Measurements from ENCODE around the gene XRCC6.
"Not testable (repeated sequence)": the region's sequence is repeated elsewhere in the genome, so short reads cannot be mapped to it uniquely, and the experiment has no call there.

XRCC6 gene

GRCh38 chr22:41664951-41665350 is 43.9 kb downstream of the XRCC6 start:
- Histone ChIP-seq H3K27me3 (ENCODE audit: insufficient read depth, low read length, poor library complexity, severe bottlenecking) (no peaks in the 10 kb centered on the region), H3K4me2 (ENCODE audit: low read depth, low read length, poor library complexity, severe bottlenecking) (no peak overlapping the region), H3K79me2 (ENCODE audit: insufficient read depth, low read length) (no peaks in the 10 kb centered on the region), H3K4me1 (ENCODE audit: insufficient read depth, low read length, poor library complexity, severe bottlenecking) (peaks cover 6% of the 10 kb centered on the region), H4K20me1 (ENCODE audit: insufficient read depth, low read length, poor library complexity, severe bottlenecking) (no peaks in the 10 kb centered on the region), H3K36me3 (ENCODE audit: insufficient read depth, low read length) (peaks cover 56% of the 10 kb centered on the region), H3K4me3 (ENCODE audit: low read length, poor library complexity, severe bottlenecking) (no peak overlapping the region), H3K9me2 (replicated peaks; ENCODE audit: low read depth, low read length) (no peaks in the 10 kb centered on the region), H3F3A (ENCODE audit: low read depth) (no peaks in the 10 kb centered on the region), H3K9ac (ENCODE audit: low read depth, low read length, poor library complexity, severe bottlenecking) (no peak overlapping the region), H2AFZ (ENCODE audit: low read length) (no peak overlapping the region), H3K9me3 (ENCODE audit: insufficient read depth, low read depth, low read length) (no peaks in the 10 kb centered on the region)
- no peak for TF ChIP-seq CTCF (conservative IDR thresholded peaks at IDR 0.05; ENCODE audit: low read length)
- no peak for TF ChIP-seq EZH2phosphoT487 (IDR thresholded peaks at IDR 0.05; ENCODE audit: borderline replicate concordance)

GRCh38 chr22:41668971-41669911 is 48.1 kb downstream of the XRCC6 start:
- Histone ChIP-seq H3F3A (ENCODE audit: low read depth) (no peaks in the 10 kb centered on the region), H3K9ac (ENCODE audit: low read depth, low read length, poor library complexity, severe bottlenecking) (no peak overlapping the region), H4K20me1 (ENCODE audit: insufficient read depth, low read length, poor library complexity, severe bottlenecking) (no peaks in the 10 kb centered on the region), H3K27me3 (ENCODE audit: insufficient read depth, low read length, poor library complexity, severe bottlenecking) (no peaks in the 10 kb centered on the region), H3K36me3 (ENCODE audit: insufficient read depth, low read length) (peaks cover 30% of the 10 kb centered on the region; the same call in 1 of the 2 replicates), H3K4me1 (ENCODE audit: insufficient read depth, low read length, poor library complexity, severe bottlenecking) (peaks cover 6% of the 10 kb centered on the region), H2AFZ (ENCODE audit: low read length) (no peak overlapping the region), H3K4me2 (ENCODE audit: low read depth, low read length, poor library complexity, severe bottlenecking) (no peak overlapping the region), H3K4me3 (ENCODE audit: low read length, poor library complexity, severe bottlenecking) (no peak overlapping the region), H3K79me2 (ENCODE audit: insufficient read depth, low read length) (peaks cover 2% of the 10 kb centered on the region; the same call in 1 of the 2 replicates), H3K9me3 (ENCODE audit: insufficient read depth, low read depth, low read length) (no peaks in the 10 kb centered on the region), H3K9me2 (replicated peaks; ENCODE audit: low read depth, low read length) (no peaks in the 10 kb centered on the region)
- TF ChIP-seq EZH2phosphoT487 (IDR thresholded peaks at IDR 0.05; ENCODE audit: borderline replicate concordance), result no peak
- no peak for TF ChIP-seq CTCF (conservative IDR thresholded peaks at IDR 0.05; ENCODE audit: low read length)

- not testable (repeated sequence) for H3K9me2 ChIP-seq (replicated peaks; ENCODE audit: low read depth, low read length); H2AFZ ChIP-seq (ENCODE audit: low read length); H3F3A ChIP-seq (ENCODE audit: low read depth); H3K4me1 ChIP-seq (ENCODE audit: insufficient read depth, low read length, poor library complexity, severe bottlenecking); H3K4me3 ChIP-seq (ENCODE audit: low read length, poor library complexity, severe bottlenecking); H3K4me2 ChIP-seq (ENCODE audit: low read depth, low read length, poor library complexity, severe bottlenecking); H4K20me1 ChIP-seq (ENCODE audit: insufficient read depth, low read length, poor library complexity, severe bottlenecking); H3K27me3 ChIP-seq (ENCODE audit: insufficient read depth, low read length, poor library complexity, severe bottlenecking); H3K9me3 ChIP-seq (ENCODE audit: insufficient read depth, low read depth, low read length); H3K9ac ChIP-seq (ENCODE audit: low read depth, low read length, poor library complexity, severe bottlenecking)
- Histone ChIP-seq H3K36me3 (ENCODE audit: insufficient read depth, low read length) (peaks cover 35% of the 10 kb centered on the region; the same call in 1 of the 2 replicates), H3K79me2 (ENCODE audit: insufficient read depth, low read length) (peaks cover 11% of the 10 kb centered on the region; the same call in 1 of the 2 replicates)
Observed at GRCh38 chr22:41672096-41672495, 51.0 kb downstream of the XRCC6 start.

All from Loucy (cell line).